Activated T-helper 1 cell treated with Interleukin-2 at 50 U/mL for 16 hours (primary cell): ENCODE results near the gene HSPG2.
"Not testable (repeated sequence)": the region's sequence is repeated elsewhere in the genome, so short reads cannot be mapped to it uniquely, and the experiment has no call there.

Experiments used
- DNase-seq: peaks from one replicate; pipeline ENCODE4 v3.0.0-alpha.2; 2020; ENCODE audit warnings: low read depth

Gene HSPG2

GRCh38 chr1:21912038-21912758 lies 24.9 kb downstream of the HSPG2 start:
- no peak for DNase-seq

- no peak for DNase-seq
Observed at GRCh38 chr1:21911205-21912001, 25.7 kb downstream of the HSPG2 start.

GRCh38 chr1:21910558-21911204 lies 26.4 kb downstream of the HSPG2 start:
- no peak for DNase-seq

- no peak for DNase-seq
Observed at GRCh38 chr1:21909787-21910503, 27.2 kb downstream of the HSPG2 start.

GRCh38 chr1:21909286-21909759 lies 27.8 kb downstream of the HSPG2 start:
- no peak for DNase-seq

GRCh38 chr1:21907737-21908534 lies 29.2 kb downstream of the HSPG2 start:
- DNase-seq, result not testable (repeated sequence)

- no peak for DNase-seq
Observed at GRCh38 chr1:21907079-21907418, 30.1 kb downstream of the HSPG2 start.

GRCh38 chr1:21906173-21907078 lies 30.7 kb downstream of the HSPG2 start:
- DNase-seq, result no peak

- DNase-seq, result no peak
Observed at GRCh38 chr1:21904704-21905520, 32.2 kb downstream of the HSPG2 start.

- DNase-seq, result no peak
Observed at GRCh38 chr1:21904454-21904703, 32.7 kb downstream of the HSPG2 start.

- no peak for DNase-seq
Observed at GRCh38 chr1:21903638-21904453, 33.3 kb downstream of the HSPG2 start.

GRCh38 chr1:21902026-21903012 lies 34.8 kb downstream of the HSPG2 start:
- DNase-seq, result no peak

GRCh38 chr1:21901473-21901847 lies 35.6 kb downstream of the HSPG2 start:
- no peak for DNase-seq

GRCh38 chr1:21900766-21901472 lies 36.2 kb downstream of the HSPG2 start:
- no peak for DNase-seq

GRCh38 chr1:21899987-21900386 lies 37.1 kb downstream of the HSPG2 start:
- no peak for DNase-seq

- DNase-seq, result no peak
Observed at GRCh38 chr1:21899267-21899810, 37.8 kb downstream of the HSPG2 start.
